ENCODE measurements around the gene EAF1. TPM values are rescaled to one million over a fixed set of nuclear protein-coding genes. Genes with fewer than 3 reads are reported as not detected.

EAF1 gene
- polyA plus RNA-seq, 1 donor (not counting 4 experiments of a cell fraction or from before 2014, with no cell fraction given), result 13.7 TPM

DNA sequence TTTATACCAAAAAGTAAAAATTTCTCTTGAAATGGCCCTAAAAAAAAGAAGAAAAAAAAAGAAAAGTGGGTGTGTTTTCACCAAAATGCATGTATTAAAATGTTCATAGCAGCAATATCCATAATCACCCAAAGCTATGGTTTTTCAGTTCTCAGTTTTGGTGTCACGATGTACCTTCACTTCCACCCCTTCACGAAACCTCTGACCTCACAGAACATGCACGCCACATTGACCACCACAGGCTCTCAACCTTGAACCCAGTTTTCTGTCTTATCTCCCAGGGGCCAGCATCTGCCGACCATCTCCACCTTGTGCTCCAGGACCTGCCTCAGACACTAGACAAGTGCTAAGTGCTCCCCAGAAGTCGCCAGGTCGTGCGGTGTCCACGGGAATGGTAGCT lies 63.7 kb downstream of the EAF1 start:
- Histone ChIP-seq H3K9me3 (ENCODE audit: control insufficient read depth, low read depth, low read length) (no peaks in the 10 kb centered on the region), H3K36me3 (ENCODE audit: control insufficient read depth in 2 of 2, extremely low read depth in 1 of 2, insufficient read depth in 2 of 2, low read length in 2 of 2) (no peaks in the 10 kb centered on the region), H3K9me1 (ENCODE audit: control insufficient read depth, extremely low read depth, insufficient read depth, low read length) (no peaks in the 10 kb centered on the region), H3K27ac (ENCODE audit: control insufficient read depth, insufficient read depth, low read length) (no peak overlapping the region), H3K4me1 (ENCODE audit: control insufficient read depth, extremely low read depth, insufficient read depth, low read length) (no peaks in the 10 kb centered on the region), H4K20me1 (ENCODE audit: control insufficient read depth, extremely low read depth, insufficient read depth, low read length) (no peaks in the 10 kb centered on the region), H3K79me2 (ENCODE audit: control insufficient read depth, insufficient read depth, low read length) (no peaks in the 10 kb centered on the region), H2AFZ (ENCODE audit: control insufficient read depth, low read length) (no peak overlapping the region), H3K9ac (ENCODE audit: control insufficient read depth, extremely low read depth, insufficient read depth, low read length) (no peak overlapping the region), H3K4me3 (ENCODE audit: control insufficient read depth in 2 of 3, extremely low read depth in 1 of 3, insufficient read depth in 2 of 3, low read depth in 1 of 3, low read length in 3 of 3) (no peak overlapping the region), H3K27me3 (ENCODE audit: control insufficient read depth, extremely low read depth, insufficient read depth, low read length) (peaks cover 3% of the 10 kb centered on the region), H3K4me2 (ENCODE audit: control insufficient read depth, extremely low read depth, insufficient read depth, low read depth, low read length) (no peak overlapping the region)
- dilution Hi-C loops (cut with MboI; ENCODE audit: extremely low pct_ligation_motif_present, low sequenced_read_pairs), result no loop called here
- DNase-seq (ENCODE audit: low read depth, low spot score) (no peak), FAIRE-seq (no peak)
- TF ChIP-seq, protein P1, sequence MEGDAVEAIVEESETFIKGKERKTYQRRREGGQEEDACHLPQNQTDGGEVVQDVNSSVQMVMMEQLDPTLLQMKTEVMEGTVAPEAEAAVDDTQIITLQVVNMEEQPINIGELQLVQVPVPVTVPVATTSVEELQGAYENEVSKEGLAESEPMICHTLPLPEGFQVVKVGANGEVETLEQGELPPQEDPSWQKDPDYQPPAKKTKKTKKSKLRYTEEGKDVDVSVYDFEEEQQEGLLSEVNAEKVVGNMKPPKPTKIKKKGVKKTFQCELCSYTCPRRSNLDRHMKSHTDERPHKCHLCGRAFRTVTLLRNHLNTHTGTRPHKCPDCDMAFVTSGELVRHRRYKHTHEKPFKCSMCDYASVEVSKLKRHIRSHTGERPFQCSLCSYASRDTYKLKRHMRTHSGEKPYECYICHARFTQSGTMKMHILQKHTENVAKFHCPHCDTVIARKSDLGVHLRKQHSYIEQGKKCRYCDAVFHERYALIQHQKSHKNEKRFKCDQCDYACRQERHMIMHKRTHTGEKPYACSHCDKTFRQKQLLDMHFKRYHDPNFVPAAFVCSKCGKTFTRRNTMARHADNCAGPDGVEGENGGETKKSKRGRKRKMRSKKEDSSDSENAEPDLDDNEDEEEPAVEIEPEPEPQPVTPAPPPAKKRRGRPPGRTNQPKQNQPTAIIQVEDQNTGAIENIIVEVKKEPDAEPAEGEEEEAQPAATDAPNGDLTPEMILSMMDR (optimal IDR thresholded peaks at IDR 0.05 in 1 of 3, IDR thresholded peaks at IDR 0.05 in 1 of 3, conservative IDR thresholded peaks at IDR 0.05 in 1 of 3; ENCODE audit: extremely low read depth in 1 of 3, insufficient read depth in 2 of 3, low read length in 3 of 3), result no peak
- TF ChIP-seq EZH2 (IDR thresholded peaks at IDR 0.05; ENCODE audit: low read length), result no peak

Small RNA genes lying within 50 kb of the gene (small RNA-seq; reads per million reads assigned to genes)
- gene RNU6-1024P (ENCODE audit: insufficient read length in 3 of 3, low read depth in 3 of 3, low replicate concordance in 1 of 3), result 0 reads per million in 3 experiments

Other genes starting within 250 kb of the EAF1 start
- 16.6 to 29.3 TPM (median 16.8 TPM) in 3 replicates for gene CAPN7, start 221.4 kb upstream of the EAF1 start, polyA plus RNA-seq
- 11.7 to 13.4 TPM (median 13.3 TPM) in 3 replicates for gene SH3BP5, start 95.0 kb upstream of the EAF1 start, polyA plus RNA-seq
- gene METTL6, start 54 bp upstream of the EAF1 start, polyA plus RNA-seq, result 12.6 to 17.2 TPM (median 16.3 TPM) in 3 replicates
- 0.22 to 0.79 TPM (median 0.35 TPM) in 3 replicates for gene COLQ, start 94.1 kb downstream of the EAF1 start, polyA plus RNA-seq
- 17.1 to 23.1 TPM (median 22.9 TPM) in 3 replicates for gene HACL1, start 174.0 kb downstream of the EAF1 start, polyA plus RNA-seq
- 12.0 to 18.5 TPM (median 14.1 TPM) in 3 replicates for gene BTD, start 174.1 kb downstream of the EAF1 start, polyA plus RNA-seq